Mesendoderm (in vitro differentiated cells): ENCODE data around the gene LCMT1.
"Not testable (repeated sequence)": the region's sequence is repeated elsewhere in the genome, so short reads cannot be mapped to it uniquely, and the experiment has no call there.

Experiments used
- DNase-seq: peaks from one replicate; pipeline ENCODE4 v3.0.0; 2013
- H2AK5ac ChIP-seq: 2 replicates; pipeline ENCODE4 v1.6.1; 2013; ENCODE audit warnings: low read length, inconsistent platforms
- H2BK120ac ChIP-seq: 2 replicates; pipeline ENCODE4 v1.6.1; 2013; ENCODE audit warnings: low read depth, mild to moderate bottlenecking, low read length, moderate library complexity, mixed read lengths
- H2BK15ac ChIP-seq: replicated peaks from 2 replicates; pipeline ENCODE4 v1.6.1; 2013; ENCODE audit warnings: low read depth, mild to moderate bottlenecking, moderate library complexity
- H2BK5ac ChIP-seq: 2 replicates; pipeline ENCODE4 v1.6.1; 2013; ENCODE audit warnings: low read length, inconsistent platforms
- H3K18ac ChIP-seq: 2 replicates; pipeline ENCODE4 v1.6.1; 2013; ENCODE audit warnings: mild to moderate bottlenecking, low read length, mixed read lengths
- H3K23ac ChIP-seq: one replicate; pipeline ENCODE4 v1.6.1; 2013; ENCODE audit warnings: low read length
- H3K27ac ChIP-seq: 2 replicates; pipeline ENCODE4 v1.5.1; 2013; ENCODE audit warnings: low read depth, mild to moderate bottlenecking, inconsistent platforms, low read length, moderate library complexity
- H3K27me3 ChIP-seq: 2 replicates; pipeline ENCODE4 v1.6.1; 2013; ENCODE audit warnings: low read length, control low read depth, mild to moderate bottlenecking, inconsistent platforms; ENCODE audit not compliant: insufficient read depth, poor library complexity
- H3K36me3 ChIP-seq: 2 replicates; pipeline ENCODE4 v1.6.1; 2013; ENCODE audit warnings: low read length, inconsistent platforms; ENCODE audit not compliant: control insufficient read depth, insufficient read depth
- H3K4ac ChIP-seq: one replicate; pipeline ENCODE4 v1.6.1; 2013; ENCODE audit warnings: low read depth, mild to moderate bottlenecking, low read length, moderate library complexity
- H3K4me1 ChIP-seq: 2 replicates; pipeline ENCODE4 v1.6.1; 2013; ENCODE audit warnings: low read depth, low read length, inconsistent platforms; ENCODE audit not compliant: control insufficient read depth
- H3K4me2 ChIP-seq: 2 replicates; pipeline ENCODE4 v1.6.1; 2013; ENCODE audit warnings: low read length
- H3K4me3 ChIP-seq: 2 replicates; pipeline ENCODE4 v1.5.1; 2013; ENCODE audit warnings: mild to moderate bottlenecking, low read length
- H3K56ac ChIP-seq: one replicate; pipeline ENCODE4 v1.6.1; 2013; ENCODE audit warnings: low read length
- H3K79me1 ChIP-seq: 2 replicates; pipeline ENCODE4 v1.6.1; 2013; ENCODE audit warnings: low read length, inconsistent platforms
- H3K79me2 ChIP-seq: 2 replicates; pipeline ENCODE4 v1.6.1; 2013; ENCODE audit warnings: mild to moderate bottlenecking, low read length; ENCODE audit not compliant: control insufficient read depth, insufficient read depth
- H3K9ac ChIP-seq: 2 replicates; pipeline ENCODE4 v1.6.1; 2013; ENCODE audit warnings: low read length, inconsistent platforms
- H4K5ac ChIP-seq: one replicate; pipeline ENCODE4 v1.6.1; 2013; ENCODE audit warnings: low read length
- H4K8ac ChIP-seq: one replicate; pipeline ENCODE4 v1.6.1; 2013; ENCODE audit warnings: low read depth, mild to moderate bottlenecking, control low read depth, low read length, moderate library complexity
- WGBS: extraction: QIAGEN DNeasy Blood & Tissue Kit; methylation state at CpG from one replicate; pipeline ENCODE4 v1.1.7; 2013; ENCODE audit warnings: low lambda C conversion rate, missing lambda C conversion rate; ENCODE audit not compliant: insufficient coverage; ENCODE audit errors: extremely low coverage; 5-methylcytosine and 5-hydroxymethylcytosine counted together

LCMT1 gene

DNA sequence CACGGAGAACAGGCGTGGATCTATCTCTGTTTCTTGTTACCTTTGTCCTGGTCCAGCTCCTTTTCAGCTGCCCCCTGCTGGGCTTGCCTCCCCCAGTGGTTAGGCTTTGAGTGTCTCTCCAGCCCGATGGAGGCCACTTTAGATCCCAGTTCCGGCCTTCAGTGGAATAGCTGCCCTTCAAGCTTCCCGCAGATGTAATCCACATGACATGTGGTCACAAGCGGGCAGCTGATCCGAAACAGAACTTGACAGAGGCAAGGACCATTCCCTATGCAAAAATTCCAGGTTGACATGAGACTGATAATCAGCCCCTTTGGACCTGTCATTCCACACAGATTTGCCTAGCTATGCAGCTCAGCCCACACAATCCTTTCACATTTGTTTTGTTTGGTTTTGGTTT is 64.6 kb downstream of the LCMT1 start:
- no peak overlapping the region for H2AK5ac ChIP-seq
- no peak overlapping the region for H3K18ac ChIP-seq
- no peak overlapping the region for H2BK5ac ChIP-seq
- no peaks in the 10 kb centered on the region for H3K79me1 ChIP-seq
- H4K5ac ChIP-seq: no peak overlapping the region
- H3K23ac ChIP-seq: no peak overlapping the region
- no peak for DNase-seq
- peaks cover 4% of the 10 kb centered on the region for H3K36me3 ChIP-seq
- no peak overlapping the region for H3K4me2 ChIP-seq
- H3K79me2 ChIP-seq: no peaks in the 10 kb centered on the region
- H3K9ac ChIP-seq: no peak overlapping the region
- no peak overlapping the region for H3K4me3 ChIP-seq
- no peak overlapping the region for H3K27ac ChIP-seq
- WGBS: no CpG with 5 or more reads among the region's 7 CpGs
- no peak overlapping the region for H3K4ac ChIP-seq
- H2BK120ac ChIP-seq: no peak overlapping the region
- H3K27me3 ChIP-seq: no peaks in the 10 kb centered on the region
- no peak overlapping the region for H2BK15ac ChIP-seq
- H4K8ac ChIP-seq: no peak overlapping the region
- no peaks in the 10 kb centered on the region for H3K4me1 ChIP-seq
- H3K56ac ChIP-seq: no peak overlapping the region

DNA sequence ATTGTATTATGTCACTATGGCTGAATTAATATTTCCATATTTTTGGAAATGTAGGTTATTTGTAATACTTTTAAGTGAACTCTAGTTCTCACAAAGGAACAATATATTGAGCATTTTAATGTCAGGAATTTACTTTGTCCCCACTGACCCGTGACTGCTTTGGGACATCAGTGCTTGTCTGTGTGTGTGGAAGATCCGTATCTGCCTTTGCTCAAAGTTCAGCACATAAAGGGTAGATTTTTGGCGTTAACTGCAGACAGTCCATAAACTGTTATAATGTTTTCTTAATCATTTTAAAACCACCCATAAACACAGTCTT is 65.9 kb downstream of the LCMT1 start:
- Histone ChIP-seq H3K4me1 (no peaks in the 10 kb centered on the region), H3K27ac (no peak overlapping the region), H3K4me2 (no peak overlapping the region), H2BK5ac (no peak overlapping the region), H3K4me3 (no peak overlapping the region), H3K27me3 (no peaks in the 10 kb centered on the region), H3K18ac (no peak overlapping the region), H3K23ac (no peak overlapping the region), H3K79me2 (no peaks in the 10 kb centered on the region), H3K56ac (no peak overlapping the region), H3K9ac (no peak overlapping the region), H4K5ac (no peak overlapping the region), H4K8ac (no peak overlapping the region), H2AK5ac (no peak overlapping the region), H3K36me3 (peaks cover 4% of the 10 kb centered on the region), H3K4ac (no peak overlapping the region), H2BK120ac (no peak overlapping the region), H2BK15ac (no peak overlapping the region), H3K79me1 (no peaks in the 10 kb centered on the region)
- WGBS: no CpG with 5 or more reads among the region's 3 CpGs
- DNase-seq: no peak

DNA sequence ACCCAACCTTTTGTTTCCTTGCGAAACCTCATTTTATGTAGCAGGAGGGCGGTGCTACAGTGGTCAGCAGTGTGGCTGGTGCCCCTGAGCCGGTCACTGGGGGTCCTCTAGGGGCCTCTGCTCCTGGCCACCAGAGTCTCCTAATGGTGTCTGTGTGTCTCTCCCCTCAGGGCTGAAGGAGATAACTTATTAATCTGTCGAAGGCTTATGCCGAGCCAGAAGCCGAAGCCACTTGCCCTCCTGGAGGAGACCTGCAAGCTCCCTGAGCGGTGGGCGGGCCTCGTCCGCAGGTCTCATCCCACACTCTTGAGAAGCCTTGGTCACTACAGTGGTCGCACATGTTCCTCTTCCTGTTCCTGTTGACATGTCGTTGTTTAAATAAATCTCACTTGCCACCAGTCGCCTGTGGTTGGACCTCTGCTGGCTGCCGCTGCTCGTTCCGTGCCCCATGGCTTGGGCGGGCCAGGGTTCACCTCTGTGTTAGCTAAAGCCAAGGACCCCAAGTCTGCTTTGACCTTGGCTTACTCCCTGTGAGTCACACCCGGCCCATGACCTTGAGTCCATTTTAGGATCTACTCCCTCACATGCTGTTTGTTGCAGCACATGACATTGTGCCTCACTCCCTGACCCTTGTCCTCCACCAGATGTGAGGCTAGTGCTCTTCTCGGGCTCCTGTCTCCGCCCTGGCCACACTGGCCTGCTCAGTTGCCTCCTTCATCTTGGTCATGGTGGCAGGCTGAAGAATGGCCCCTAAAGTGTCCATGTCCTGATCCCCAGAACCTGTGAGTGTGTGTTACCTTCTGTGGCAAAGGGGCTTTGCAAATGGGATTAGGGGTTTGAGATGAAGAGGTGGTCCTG is 66.5 kb downstream of the LCMT1 start:
- H3K18ac ChIP-seq: no peak overlapping the region
- no peaks in the 10 kb centered on the region for H3K4me1 ChIP-seq
- H3K4ac ChIP-seq: no peak overlapping the region
- H3K4me3 ChIP-seq: no peak overlapping the region
- H2BK15ac ChIP-seq: no peak overlapping the region
- H3K27me3 ChIP-seq: no peaks in the 10 kb centered on the region
- H3K79me1 ChIP-seq: no peaks in the 10 kb centered on the region
- H3K27ac ChIP-seq: no peak overlapping the region
- H3K4me2 ChIP-seq: no peak overlapping the region
- H2BK120ac ChIP-seq: no peak overlapping the region
- H2BK5ac ChIP-seq: no peak overlapping the region
- no peaks in the 10 kb centered on the region for H3K79me2 ChIP-seq
- no peak overlapping the region for H4K8ac ChIP-seq
- no peak overlapping the region for H3K23ac ChIP-seq
- no CpG with 5 or more reads among the region's 20 CpGs for WGBS
- DNase-seq: no peak
- no peak overlapping the region for H3K56ac ChIP-seq
- no peak overlapping the region for H2AK5ac ChIP-seq
- H3K36me3 ChIP-seq: peaks cover 4% of the 10 kb centered on the region
- H3K9ac ChIP-seq: no peak overlapping the region
- no peak overlapping the region for H4K5ac ChIP-seq

DNA sequence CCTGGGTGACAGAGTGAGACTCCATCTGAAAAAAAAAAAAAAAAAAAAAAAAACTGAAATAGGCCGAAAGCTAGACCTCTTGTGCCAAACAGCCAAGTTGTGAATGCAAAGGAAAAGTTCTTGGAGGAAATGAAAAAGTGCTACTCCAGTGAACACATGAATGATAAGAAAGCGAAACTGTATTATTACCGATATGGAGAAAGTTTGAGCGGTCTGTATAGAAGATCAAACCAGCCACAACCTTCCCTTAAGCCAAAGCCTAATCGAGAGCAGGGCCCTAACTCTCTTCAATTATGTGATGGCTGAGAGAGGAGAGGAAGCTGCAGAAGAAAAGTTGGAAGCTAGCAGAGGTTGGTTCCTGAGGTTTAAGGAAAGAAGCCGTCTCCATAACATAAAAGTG is 69.7 kb downstream of the LCMT1 start:
- H2BK120ac ChIP-seq, H4K5ac ChIP-seq, H3K56ac ChIP-seq, H3K4ac ChIP-seq, H3K4me1 ChIP-seq, H2AK5ac ChIP-seq, H3K18ac ChIP-seq, H3K4me3 ChIP-seq, H2BK5ac ChIP-seq, H3K23ac ChIP-seq, H3K79me2 ChIP-seq, H3K4me2 ChIP-seq, DNase-seq, H3K79me1 ChIP-seq, H2BK15ac ChIP-seq, H3K36me3 ChIP-seq, H3K27ac ChIP-seq, H3K27me3 ChIP-seq, H3K9ac ChIP-seq, H4K8ac ChIP-seq: not testable (repeated sequence)
- WGBS: no CpG with 5 or more reads among the region's 6 CpGs

DNA sequence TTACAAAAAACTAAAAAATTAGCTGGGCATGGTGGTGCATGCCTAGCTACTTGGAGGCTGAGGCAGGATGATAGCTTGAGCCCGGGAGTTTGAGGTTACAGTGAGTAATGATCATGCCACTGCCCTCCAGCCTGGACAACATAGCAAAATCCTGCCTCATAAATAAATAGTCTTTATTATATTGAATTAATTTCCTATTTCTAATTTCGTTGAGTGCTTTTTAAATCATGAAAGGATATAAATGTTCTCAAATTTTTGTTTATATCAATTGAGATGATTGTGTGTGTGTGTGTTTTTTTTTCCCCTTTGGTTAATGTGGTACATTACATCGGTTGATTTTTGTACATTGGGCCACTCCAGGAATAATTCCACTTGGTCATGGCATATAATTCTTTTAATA is 73.2 kb downstream of the LCMT1 start:
- no peaks in the 10 kb centered on the region for H3K4me1 ChIP-seq
- no peak overlapping the region for H3K9ac ChIP-seq
- H2BK120ac ChIP-seq: no peak overlapping the region
- no peaks in the 10 kb centered on the region for H3K79me1 ChIP-seq
- DNase-seq: no peak
- H3K36me3 ChIP-seq: no peaks in the 10 kb centered on the region
- H3K79me2 ChIP-seq: no peaks in the 10 kb centered on the region
- H2AK5ac ChIP-seq: no peak overlapping the region
- H3K18ac ChIP-seq: no peak overlapping the region
- H3K4me3 ChIP-seq: no peak overlapping the region
- H3K27me3 ChIP-seq: no peaks in the 10 kb centered on the region
- no peak overlapping the region for H3K27ac ChIP-seq
- no peak overlapping the region for H4K5ac ChIP-seq
- H2BK15ac ChIP-seq: no peak overlapping the region
- no peak overlapping the region for H3K4ac ChIP-seq
- no peak overlapping the region for H3K56ac ChIP-seq
- no CpG with 5 or more reads among the region's 3 CpGs for WGBS
- no peak overlapping the region for H4K8ac ChIP-seq
- H3K23ac ChIP-seq: no peak overlapping the region
- H2BK5ac ChIP-seq: no peak overlapping the region
- no peak overlapping the region for H3K4me2 ChIP-seq

DNA sequence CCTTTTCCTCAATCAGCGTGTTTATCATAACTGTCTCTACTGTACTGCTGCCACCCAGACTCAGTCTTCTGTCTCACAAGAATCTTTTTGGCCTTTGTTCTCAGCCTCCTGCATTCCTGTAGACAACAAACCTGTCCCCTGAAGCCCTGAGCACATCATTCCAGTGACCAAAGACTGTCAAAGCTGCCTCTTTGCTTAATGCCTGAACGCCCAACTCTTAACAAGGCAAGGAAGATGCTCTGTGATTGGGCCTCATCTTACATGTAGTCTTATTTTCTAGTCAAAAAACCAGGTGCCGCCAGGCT is 75.9 kb downstream of the LCMT1 start:
- WGBS: no CpG with 5 or more reads among the region's 3 CpGs
- no peak overlapping the region for H3K4me2 ChIP-seq

More for the DNA sequence above, 75.9 kb downstream of the LCMT1 start:
- H2BK15ac ChIP-seq: no peak overlapping the region
- no peak overlapping the region for H3K23ac ChIP-seq
- no peak overlapping the region for H2BK120ac ChIP-seq
- H4K8ac ChIP-seq: no peak overlapping the region
- no peaks in the 10 kb centered on the region for H3K36me3 ChIP-seq
- no peak overlapping the region for H4K5ac ChIP-seq
- no peak overlapping the region for H3K27ac ChIP-seq
- H3K9ac ChIP-seq: no peak overlapping the region
- H3K4me3 ChIP-seq: no peak overlapping the region
- H3K56ac ChIP-seq: no peak overlapping the region
- H3K4ac ChIP-seq: no peak overlapping the region
- no peaks in the 10 kb centered on the region for H3K27me3 ChIP-seq
- no peaks in the 10 kb centered on the region for H3K4me1 ChIP-seq
- H2AK5ac ChIP-seq: no peak overlapping the region
- no peaks in the 10 kb centered on the region for H3K79me1 ChIP-seq
- H3K79me2 ChIP-seq: no peaks in the 10 kb centered on the region
- DNase-seq: no peak
- H3K18ac ChIP-seq: no peak overlapping the region
- no peak overlapping the region for H2BK5ac ChIP-seq
